Measurements from ENCODE around the gene MANBA. TPM values are rescaled to one million over a fixed set of nuclear protein-coding genes. Genes with fewer than 3 reads are reported as not detected.

Gene MANBA
- polyA plus RNA-seq, 2 of the 4 experiments (the other 2 are of a cell fraction), result 9.3 to 10.4 TPM

DNA sequence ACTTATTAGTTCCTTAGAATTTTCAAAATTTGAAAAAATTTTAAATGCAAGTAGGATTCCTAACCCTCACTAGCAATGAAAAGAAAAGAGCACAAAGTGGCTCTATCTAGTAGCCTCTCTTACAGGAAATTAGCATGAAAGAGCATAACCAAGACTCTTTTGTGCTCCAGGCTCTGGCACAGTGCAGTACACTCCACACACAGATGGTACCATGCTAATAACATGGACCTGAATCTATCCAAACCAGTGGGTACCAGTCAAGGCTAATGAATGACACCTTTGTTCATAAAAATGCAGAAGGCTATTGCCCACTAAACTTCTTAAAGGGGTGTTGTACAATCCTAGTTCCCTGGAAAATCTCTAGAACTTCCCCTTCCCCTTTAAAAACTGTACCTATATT is 119.0 kb downstream of the MANBA start:
- FAIRE-seq (no peak), ATAC-seq (no peak), DNase-seq (ENCODE audit: low read depth in 1 of 2, low spot score in 1 of 2) (no peak)
- TF ChIP-seq GATA3 (IDR thresholded peaks at IDR 0.05; ENCODE audit: borderline replicate concordance), result no peak
- TF ChIP-seq, protein P1, sequence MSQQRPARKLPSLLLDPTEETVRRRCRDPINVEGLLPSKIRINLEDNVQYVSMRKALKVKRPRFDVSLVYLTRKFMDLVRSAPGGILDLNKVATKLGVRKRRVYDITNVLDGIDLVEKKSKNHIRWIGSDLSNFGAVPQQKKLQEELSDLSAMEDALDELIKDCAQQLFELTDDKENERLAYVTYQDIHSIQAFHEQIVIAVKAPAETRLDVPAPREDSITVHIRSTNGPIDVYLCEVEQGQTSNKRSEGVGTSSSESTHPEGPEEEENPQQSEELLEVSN (IDR thresholded peaks at IDR 0.05; ENCODE audit: borderline replicate concordance, low read depth), result no peak
- TF ChIP-seq, protein P2, sequence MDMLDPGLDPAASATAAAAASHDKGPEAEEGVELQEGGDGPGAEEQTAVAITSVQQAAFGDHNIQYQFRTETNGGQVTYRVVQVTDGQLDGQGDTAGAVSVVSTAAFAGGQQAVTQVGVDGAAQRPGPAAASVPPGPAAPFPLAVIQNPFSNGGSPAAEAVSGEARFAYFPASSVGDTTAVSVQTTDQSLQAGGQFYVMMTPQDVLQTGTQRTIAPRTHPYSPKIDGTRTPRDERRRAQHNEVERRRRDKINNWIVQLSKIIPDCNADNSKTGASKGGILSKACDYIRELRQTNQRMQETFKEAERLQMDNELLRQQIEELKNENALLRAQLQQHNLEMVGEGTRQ (IDR thresholded peaks at IDR 0.05), result no peak
- TF ChIP-seq CHD2 (IDR thresholded peaks at IDR 0.05; ENCODE audit: low read length, partially characterized antibody), result no peak
- no peak for TF ChIP-seq MAFK (IDR thresholded peaks at IDR 0.05; ENCODE audit: partially characterized antibody)
- TF ChIP-seq, protein P3, sequence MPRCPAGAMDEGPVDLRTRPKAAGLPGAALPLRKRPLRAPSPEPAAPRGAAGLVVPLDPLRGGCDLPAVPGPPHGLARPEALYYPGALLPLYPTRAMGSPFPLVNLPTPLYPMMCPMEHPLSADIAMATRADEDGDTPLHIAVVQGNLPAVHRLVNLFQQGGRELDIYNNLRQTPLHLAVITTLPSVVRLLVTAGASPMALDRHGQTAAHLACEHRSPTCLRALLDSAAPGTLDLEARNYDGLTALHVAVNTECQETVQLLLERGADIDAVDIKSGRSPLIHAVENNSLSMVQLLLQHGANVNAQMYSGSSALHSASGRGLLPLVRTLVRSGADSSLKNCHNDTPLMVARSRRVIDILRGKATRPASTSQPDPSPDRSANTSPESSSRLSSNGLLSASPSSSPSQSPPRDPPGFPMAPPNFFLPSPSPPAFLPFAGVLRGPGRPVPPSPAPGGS (IDR thresholded peaks at IDR 0.05), result no peak
- no peak for TF ChIP-seq JUNB (IDR thresholded peaks at IDR 0.05)
- TF ChIP-seq, protein P4, sequence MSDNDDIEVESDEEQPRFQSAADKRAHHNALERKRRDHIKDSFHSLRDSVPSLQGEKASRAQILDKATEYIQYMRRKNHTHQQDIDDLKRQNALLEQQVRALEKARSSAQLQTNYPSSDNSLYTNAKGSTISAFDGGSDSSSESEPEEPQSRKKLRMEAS (IDR thresholded peaks at IDR 0.05), result no peak
- TF ChIP-seq ZNF302 (CRISPR knock-in tag; IDR thresholded peaks at IDR 0.05), result no peak
- TF ChIP-seq ZSCAN20 (CRISPR knock-in tag; IDR thresholded peaks at IDR 0.05), result no peak
- no peak overlapping the region for H3K4me3 ChIP-seq
- ChIA-PET POLR2A (no interaction called here), CTCF (no interaction called here)
- 0 out of 3 replicates have a peak, but pooled peaks cover 2% of the 10 kb centered on the region for H3K4me1 ChIP-seq
- H3K27ac ChIP-seq, result no peak overlapping the region
- H3K9me3 ChIP-seq, result no peaks in the 10 kb centered on the region
- H3K4me2 ChIP-seq, result no peak overlapping the region

DNA sequence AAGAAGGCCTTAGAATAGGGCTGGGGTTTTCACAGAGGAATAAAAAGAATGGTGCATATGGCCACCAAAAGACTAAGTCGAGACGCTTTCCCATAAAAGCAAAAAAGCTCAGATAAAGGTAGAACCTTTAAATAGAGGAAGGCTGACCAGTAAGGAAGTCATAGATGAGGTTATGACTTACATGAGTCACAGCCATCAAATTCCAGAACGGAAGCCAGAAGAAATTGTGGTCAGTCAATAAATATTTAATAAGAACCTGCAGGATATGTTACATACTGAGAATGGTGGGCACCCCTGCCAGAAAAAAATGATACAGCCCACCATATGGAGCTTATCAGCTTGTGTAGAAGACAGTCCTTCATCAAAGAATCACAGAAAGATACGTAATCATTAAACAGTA is 120.1 kb downstream of the MANBA start:
- 69% methylated on average over 4 of the region's 4 CpGs for WGBS (ENCODE audit: missing lambda C conversion rate)
- FAIRE-seq (no peak), ATAC-seq (no peak), DNase-seq (ENCODE audit: low read depth in 1 of 2, low spot score in 1 of 2) (no peak)
- Histone ChIP-seq H3K27ac (no peak overlapping the region), H3K4me2 (no peak overlapping the region), H3K4me1 (0 out of 3 replicates have a peak, but pooled peaks cover 2% of the 10 kb centered on the region), H3K9me3 (no peaks in the 10 kb centered on the region), H3K4me3 (no peak overlapping the region)
- POLR2A ChIA-PET, result no interaction called here
- CTCF ChIA-PET, result interaction anchor here (1.5 kb wide), 1 partner anchor 20 kb away, joined by 6 read pairs; no protein-coding TSS in a partner anchor
- TF ChIP-seq, protein P5, sequence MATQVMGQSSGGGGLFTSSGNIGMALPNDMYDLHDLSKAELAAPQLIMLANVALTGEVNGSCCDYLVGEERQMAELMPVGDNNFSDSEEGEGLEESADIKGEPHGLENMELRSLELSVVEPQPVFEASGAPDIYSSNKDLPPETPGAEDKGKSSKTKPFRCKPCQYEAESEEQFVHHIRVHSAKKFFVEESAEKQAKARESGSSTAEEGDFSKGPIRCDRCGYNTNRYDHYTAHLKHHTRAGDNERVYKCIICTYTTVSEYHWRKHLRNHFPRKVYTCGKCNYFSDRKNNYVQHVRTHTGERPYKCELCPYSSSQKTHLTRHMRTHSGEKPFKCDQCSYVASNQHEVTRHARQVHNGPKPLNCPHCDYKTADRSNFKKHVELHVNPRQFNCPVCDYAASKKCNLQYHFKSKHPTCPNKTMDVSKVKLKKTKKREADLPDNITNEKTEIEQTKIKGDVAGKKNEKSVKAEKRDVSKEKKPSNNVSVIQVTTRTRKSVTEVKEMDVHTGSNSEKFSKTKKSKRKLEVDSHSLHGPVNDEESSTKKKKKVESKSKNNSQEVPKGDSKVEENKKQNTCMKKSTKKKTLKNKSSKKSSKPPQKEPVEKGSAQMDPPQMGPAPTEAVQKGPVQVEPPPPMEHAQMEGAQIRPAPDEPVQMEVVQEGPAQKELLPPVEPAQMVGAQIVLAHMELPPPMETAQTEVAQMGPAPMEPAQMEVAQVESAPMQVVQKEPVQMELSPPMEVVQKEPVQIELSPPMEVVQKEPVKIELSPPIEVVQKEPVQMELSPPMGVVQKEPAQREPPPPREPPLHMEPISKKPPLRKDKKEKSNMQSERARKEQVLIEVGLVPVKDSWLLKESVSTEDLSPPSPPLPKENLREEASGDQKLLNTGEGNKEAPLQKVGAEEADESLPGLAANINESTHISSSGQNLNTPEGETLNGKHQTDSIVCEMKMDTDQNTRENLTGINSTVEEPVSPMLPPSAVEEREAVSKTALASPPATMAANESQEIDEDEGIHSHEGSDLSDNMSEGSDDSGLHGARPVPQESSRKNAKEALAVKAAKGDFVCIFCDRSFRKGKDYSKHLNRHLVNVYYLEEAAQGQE (IDR thresholded peaks at IDR 0.05), result no peak
- TF ChIP-seq NR3C1 (IDR thresholded peaks at IDR 0.05) (no peak), RARB (CRISPR knock-in tag; IDR thresholded peaks at IDR 0.05) (no peak), KDM5A (IDR thresholded peaks at IDR 0.05) (no peak), CEBPB (IDR thresholded peaks at IDR 0.05) (no peak), MYC (IDR thresholded peaks at IDR 0.05; ENCODE audit: borderline replicate concordance, low read length) (no peak), SMC3 (IDR thresholded peaks at IDR 0.05) (no peak)
- TF ChIP-seq, protein P2 (IDR thresholded peaks at IDR 0.05), result no peak

Measured in A549 (cell line).